HG03196 (cell line): Measurements from ENCODE around the gene FGFR2.
"Not testable (repeated sequence)": the region's sequence is repeated elsewhere in the genome, so short reads cannot be mapped to it uniquely, and the experiment has no call there.

Experiments
- ATAC-seq: cut with Tn5 transposase; IDR thresholded peaks from one replicate; pipeline ENCODE4 v1.9.1; 2021; ENCODE audit not compliant: unreplicated experiment

Gene FGFR2

DNA sequence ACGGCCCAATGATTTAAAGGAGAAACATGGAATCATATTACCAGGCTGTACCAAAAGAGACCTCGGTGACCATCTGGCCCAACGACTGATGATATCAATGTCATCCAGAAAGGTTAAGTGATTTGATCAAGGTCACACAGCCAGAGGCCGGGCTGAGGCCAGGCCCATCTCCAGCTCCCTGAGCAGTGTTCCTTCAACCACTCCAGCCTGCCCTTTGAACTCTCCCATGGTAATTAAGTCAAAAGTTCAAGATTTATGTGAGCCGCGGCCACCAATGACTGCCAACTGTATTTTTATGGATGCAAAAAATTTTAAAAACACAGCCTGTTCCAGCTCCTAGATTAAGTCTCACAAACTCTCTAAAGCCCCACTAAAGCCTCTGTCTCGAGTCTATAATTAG, 41.8 kb downstream of the FGFR2 start:
- ATAC-seq = no peak

DNA sequence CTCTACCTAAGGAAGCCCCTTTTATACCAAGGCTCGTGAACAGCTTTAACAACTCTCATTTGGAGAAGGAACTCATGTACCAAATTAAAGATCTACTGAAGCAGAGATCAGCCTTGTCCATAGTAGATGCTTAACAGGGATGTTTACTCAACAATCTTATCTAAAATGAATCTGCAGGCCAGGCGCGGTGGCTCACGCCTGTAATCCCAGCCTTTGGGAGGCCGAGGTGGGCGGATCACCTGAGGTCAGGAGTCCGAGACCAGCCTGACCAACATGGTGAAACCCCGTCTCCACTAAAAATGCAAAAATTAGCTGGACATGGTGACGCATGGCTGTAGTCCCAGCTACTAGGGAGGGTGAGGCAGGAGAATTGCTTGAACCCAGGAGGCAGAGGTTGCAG, 43.3 kb downstream of the FGFR2 start:
- ATAC-seq = not testable (repeated sequence)

DNA sequence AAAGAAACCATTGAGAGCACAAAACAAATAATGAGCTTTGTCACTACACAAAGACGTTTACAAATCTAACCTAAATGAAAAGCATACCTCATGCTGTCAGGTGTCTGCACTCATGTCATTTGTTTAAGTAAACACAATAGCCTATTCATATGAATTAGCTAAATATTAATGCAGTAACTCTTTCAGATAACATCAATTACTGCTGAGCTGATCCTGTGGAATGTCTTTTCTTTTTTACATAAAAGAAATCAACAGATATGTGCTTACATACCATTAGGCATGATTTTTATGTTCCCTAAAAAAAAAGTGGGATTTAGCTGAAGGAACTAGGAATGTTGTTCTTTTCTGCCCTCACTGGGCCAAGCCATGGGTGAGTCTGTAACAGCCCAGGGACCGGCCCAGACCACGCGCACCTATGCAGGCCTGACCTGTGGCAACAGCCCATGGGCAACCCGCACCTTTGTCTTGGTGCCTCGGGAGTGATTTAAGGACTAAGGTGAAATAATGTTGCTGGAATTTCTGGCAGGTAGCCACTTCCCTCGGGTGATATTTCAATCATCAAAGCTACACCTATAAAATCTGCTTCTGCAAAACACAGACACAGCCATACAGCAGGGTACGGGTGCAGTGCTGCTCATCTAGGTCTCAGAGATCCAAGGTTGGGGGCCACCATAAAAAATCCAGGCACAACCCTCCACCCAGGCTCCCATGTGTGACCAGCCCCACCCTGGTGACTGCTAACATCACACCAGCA, 44.6 kb downstream of the FGFR2 start:
- no peak for ATAC-seq

DNA sequence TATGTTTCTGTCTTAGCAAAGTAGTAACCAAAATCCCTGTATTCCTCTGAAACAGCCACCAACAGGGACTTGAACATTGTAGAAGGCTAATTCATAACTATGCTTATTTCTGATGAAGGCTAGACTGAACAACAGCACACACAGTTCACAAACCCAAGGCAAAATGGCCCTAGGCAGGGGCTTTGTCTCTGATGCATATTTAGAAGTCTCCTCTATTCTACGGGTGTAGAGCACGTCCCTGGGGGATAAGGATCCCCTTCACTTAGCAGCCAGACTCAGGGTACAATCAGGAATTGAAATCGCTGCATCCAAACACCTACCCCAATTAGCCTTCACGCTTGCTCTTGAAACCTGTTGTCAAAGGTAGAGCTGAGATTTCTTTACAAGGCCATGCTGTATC, 45.5 kb downstream of the FGFR2 start:
- no peak for ATAC-seq

DNA sequence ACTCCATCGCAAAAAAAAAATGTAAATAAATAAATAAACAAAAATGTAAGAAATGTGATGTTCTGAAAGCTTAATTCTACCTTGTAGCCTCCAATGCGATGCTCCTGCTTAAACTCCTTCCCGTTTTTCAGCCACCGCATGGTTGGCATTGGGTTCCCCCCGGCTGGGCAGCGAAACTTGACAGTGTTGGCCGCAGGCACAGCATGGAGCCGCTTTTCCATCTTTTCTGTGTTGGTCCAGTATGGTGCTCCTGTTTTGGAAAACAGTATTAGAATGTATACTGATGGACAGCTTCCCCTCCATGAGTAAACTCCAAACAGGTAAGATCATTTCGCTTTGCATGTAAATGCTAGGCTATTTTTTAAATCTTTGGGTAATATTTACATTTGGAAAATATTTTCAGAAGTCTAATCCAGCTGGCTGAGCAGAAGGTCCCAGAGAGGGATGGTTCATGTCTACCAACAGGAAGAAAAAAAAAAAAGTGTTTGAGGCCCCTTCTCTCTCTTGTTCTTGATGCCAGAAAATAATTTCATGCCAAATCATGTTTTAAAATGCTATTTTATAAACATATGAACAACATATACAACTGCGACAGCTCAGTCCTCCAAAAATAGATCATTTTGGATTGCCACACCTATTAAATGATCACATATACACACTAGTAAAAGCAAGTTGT, 46.9 kb downstream of the FGFR2 start:
- ATAC-seq = no peak

DNA sequence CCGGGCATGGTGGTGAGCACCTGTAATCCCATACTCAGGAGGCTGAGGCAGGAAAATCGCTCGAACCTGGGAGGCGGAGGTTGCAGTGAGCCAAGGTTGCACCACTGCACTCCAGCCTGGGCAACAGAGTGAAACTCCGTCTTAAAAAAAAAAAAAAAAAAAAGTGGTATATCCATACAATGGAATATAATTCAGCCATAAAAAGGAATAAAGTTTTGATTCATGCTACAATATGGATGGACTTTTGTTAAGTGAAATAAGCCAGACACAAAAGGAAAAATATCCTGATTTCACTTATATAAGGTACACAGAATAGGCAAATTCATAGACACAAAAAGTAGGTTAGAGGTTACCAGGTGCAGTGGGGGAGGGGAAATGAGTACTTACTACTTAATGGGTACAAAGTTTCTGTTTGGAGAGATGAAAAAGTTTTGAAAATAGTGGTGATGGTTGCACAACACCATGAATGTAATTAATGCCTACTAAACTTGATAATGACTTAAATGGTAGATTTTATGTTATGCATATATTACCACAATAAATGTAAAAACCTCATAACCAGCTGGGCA, 53.9 kb downstream of the FGFR2 start:
- ATAC-seq = no peak

DNA sequence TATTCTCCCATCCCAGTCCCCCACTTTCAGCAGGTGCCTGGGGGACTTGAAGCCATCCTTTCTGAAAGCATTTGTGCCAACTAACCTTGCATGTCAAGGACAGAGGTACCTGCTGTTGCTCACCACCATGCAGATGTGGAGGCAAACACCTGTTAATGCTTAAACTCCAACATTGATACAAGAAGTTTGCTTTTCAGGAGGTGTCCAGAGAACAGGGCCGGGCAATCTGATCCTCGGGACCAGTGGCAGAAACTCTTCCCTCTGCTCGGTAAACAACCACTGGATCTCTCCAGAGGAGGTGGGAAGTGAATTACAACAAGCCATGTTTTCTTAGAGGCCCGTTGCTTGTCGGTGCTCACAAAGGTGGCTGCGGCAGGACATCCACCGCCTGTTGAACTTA, 54.7 kb downstream of the FGFR2 start:
- no peak for ATAC-seq

DNA sequence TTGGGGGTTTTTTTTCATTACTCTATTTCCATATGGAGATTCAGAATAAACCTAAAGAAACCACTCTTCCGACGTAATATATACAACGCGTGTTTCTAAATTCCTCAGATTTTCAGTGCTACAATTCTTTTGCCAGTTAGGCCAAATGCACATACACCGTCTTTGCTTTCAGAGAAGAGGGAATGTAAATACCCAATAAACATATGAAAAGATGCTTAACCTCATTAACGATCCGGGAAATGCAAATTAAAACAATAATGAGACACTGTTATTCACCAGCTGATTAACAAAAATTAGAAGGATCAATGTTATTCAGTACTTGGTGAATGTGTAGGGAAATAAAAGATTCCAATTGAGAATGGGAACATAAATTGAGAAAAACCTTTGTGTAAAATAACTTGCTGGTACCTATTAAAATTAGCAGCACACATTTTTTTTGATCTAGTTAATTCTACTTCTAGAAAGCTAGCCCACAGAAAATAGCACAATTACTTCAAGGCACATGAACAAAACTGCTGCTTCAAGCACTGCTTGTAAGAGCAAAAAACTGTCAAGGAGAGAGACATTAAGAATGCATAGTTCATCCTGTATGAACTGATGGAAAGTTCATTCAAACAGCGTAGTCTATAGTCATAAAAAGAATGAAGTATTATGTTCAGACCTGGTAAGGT, 56.7 kb downstream of the FGFR2 start:
- ATAC-seq = no peak

DNA sequence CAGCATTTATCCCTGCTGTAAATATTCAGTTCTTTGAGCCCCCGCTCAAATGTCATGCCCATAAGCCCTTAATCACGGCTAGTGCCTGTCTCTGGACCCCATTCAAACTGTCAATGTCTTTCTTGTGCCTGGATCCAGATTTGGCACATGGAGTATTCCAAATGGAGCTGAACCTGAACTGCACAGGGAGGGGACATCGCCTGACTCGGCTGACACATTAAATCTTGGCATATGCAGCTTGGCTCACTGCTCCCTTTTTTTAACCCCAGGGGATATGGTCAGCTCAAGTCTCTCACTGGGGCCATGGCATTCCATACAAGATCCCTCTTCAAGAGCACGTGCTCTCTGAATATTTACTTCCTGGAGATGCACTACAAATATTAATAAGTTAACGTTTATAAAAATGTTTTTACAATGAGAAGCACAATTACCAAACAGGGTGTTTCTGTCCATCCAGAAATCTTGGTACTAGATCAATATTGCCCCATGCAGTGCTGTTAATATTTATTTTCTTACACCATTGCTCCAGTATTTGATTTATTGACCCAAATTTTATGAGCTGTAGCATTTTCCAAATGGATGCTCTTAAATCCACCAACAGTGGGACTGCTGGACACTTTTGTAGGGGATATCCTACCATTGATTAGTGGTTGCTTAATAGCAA, 57.4 kb downstream of the FGFR2 start:
- no peak for ATAC-seq

DNA sequence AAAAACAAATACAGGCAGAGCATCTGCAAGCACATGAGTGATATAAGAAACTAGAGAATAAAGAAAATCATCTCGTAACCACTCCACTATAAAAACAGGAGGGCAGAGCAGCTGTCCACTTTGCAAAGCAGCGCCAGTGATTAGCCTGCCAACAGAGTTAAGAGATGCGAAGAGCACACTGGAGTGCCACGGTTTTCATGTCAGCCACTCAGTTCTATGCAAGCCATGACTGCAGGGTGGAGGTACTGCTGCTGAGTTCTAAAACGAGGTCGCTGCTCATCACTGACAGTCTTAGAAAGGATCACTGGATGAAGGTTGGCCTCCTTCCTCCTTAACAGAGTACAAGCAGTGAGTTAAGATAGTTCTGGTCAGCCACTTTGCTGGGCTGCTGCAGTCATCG, 58.5 kb downstream of the FGFR2 start:
- no peak for ATAC-seq

DNA sequence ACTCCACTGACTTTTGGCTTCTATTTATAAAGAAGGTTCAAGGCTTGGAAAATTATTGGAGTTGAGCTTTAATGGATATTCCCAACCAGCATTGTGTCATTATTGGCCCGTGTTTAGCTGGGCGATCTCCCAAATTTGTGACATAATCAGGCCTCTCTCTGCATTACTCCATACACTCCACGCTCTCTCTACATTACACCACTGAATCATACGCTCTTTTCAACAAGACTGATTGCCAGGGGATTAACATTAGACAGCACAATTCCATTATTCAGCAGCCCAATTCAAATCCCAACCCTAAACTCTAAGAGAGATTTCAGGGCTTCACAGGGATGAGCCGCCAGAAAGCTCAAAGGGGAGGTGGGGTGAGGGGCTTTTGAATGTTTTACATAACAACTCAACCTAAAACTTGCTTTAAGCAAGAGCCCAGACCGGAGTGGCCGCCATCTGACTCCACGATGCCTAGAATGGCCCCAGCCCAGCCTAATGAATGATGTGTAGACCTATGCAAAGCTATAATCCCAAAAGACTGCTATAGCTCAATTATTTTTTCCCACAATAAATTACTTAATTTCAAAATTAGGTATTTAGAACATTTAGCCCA, 61.8 kb downstream of the FGFR2 start:
- ATAC-seq = no peak

DNA sequence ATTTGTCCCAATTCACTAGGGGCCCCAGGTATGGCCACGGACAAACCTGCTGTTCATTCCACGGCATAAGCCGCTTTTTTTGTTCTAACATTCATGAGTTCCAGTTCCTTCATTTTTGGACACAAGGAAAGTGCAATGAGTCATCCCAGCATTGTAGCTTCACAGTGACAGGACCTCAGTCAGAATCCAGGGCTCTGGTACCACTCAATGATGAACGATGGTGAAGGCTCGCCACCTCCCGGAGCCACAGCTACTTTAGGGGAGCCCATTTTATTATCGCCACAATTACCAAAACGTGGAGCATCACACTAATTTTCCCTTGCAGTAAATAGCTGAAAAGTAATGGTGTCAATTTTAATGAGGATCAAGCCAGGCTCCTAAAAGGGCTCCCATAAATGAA, 62.9 kb downstream of the FGFR2 start:
- ATAC-seq = no peak

DNA sequence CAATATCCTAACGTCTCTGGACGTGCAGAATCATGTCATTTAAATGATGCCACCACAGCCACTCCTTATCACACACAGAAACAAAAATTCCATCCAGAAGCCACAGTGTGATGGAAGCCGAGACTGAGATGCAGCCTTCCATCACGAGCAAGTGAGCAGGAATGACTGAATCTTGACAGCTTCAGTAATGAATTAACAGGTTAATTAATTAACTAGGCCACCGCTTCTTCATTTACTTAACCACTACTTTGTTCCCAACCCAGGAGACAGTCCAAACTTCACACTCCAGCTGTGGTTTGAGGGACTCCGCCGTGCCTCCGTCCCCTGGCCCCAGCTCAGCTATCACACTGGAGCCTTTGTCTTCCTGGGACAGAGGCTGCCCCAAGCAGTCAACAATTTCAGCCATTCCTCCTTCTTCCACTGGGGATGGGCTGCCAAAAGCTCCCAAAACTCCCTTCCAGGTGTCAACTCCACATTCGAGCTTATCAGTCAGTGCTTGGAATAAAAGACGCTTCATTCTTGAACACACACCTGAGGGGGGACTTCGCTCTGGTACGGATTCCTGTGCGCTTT, 65.9 kb downstream of the FGFR2 start:
- no peak for ATAC-seq

DNA sequence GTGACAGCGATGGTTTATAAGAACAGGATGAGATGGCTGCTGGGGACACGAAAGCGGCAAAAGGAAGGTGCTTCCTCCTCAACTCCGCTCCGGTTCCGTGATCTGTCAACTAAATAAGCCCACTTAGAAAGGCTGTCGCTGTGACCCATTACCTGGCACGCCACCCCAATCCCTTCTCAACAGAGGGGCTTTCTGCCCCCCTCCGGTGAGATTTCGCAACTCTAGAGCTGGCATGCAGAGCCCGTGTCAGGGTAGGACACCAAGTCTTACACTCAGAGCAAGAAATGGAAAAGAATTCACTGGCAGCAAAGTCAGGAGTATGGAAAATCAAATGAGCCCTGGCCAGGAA, 66.4 kb downstream of the FGFR2 start:
- no peak for ATAC-seq

DNA sequence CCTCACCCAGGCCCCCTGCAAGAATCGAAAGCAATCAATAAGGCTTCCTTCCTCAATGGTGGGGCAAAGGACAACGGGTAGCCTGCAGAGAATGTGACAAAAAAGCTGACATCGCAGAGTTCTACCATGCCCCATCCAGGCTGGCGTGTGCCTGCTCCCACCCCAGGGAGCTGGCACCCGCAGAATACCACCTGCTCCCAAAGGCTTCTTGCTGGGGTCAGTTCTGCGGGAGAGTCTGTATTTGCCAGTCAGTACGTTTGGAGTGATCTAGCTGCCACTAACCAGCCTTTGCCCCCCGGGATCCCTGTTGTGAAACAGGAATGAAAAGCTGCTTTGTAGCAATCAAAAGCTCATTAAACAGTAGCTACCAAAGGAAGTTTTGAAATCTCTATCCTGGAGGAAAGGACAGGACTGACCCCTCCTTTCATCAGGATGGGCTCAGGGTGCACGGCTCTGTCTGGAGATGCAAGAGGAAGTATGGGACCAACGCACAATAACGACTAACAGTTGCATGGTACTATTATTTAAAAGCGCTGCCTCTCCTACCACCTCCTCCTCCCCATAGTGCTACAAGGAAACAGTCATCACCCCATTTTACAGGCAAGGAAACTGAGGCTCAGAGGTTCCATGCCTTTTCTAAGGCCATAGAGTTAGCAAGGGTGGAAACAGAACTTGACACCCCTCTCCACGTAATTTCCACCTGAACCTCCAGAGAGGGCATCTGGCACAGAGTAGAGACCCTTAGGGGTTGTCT, 67.0 kb downstream of the FGFR2 start:
- no peak for ATAC-seq

DNA sequence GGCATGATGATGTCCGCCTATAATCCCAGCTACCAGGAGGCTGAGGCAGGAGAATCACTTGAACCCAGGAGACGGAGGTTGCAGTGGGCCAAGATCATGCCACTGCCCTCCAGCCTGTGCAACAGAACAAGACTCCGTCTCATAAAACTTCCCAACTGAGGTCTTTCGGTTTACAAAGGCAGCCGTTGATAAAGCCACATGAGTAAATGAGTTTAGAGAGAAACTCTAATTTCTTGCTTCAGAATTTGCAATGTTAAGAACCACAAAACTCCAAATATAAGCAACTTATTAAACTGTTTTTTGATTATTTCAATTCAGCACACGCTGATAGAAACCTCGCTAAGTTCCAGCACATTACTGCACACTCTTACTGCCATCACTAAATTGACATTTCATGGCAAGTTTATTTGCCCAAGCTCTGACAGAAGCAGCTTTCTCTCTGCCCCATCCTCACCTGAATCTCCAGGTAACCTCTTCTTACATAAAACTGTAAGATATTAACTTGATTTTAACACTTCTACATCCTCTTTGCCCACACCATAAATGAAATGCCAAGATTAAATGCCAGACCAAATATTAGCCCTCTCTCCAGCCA, 67.7 kb downstream of the FGFR2 start:
- ATAC-seq = no peak

DNA sequence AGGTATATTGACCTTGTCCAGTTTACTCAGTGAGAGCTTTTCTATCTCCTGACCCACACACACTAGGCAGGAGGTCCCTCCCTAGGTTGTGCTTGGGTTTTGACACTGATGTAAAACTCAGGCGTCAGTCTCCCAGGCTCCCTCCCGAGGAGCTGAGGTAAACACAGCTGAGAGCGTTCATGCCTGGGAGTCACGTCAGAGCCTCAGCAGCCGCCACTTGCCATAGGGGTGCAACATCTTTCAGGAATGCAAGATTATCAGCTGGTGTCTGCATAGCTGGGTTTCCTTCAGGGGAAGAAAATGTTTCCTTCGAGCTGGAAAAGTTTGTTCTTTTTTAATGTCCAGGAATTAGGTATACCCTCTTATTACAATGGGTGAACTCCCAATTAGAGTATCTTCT, 70.6 kb downstream of the FGFR2 start:
- ATAC-seq = no peak

DNA sequence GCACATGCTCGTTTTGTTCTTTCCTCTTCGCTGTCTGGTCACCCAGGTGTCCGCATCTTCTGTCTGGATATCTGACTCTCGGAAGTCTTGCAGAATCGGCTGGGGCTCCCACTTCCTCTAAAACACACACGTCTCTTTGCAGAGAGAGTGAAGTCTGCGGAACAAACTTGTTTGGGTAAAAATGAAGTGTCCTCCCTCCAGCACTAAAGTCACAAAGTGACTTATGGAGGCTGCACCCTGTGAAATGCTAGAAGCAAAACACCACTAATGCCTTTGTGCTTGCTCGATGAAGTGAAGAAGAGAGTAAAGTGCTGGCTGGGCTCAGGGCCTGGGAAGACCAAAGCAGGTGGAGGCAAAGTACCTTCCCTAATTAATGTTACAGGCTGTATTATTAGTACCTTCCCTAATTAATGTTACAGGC, 71.4 kb downstream of the FGFR2 start:
- no peak for ATAC-seq

DNA sequence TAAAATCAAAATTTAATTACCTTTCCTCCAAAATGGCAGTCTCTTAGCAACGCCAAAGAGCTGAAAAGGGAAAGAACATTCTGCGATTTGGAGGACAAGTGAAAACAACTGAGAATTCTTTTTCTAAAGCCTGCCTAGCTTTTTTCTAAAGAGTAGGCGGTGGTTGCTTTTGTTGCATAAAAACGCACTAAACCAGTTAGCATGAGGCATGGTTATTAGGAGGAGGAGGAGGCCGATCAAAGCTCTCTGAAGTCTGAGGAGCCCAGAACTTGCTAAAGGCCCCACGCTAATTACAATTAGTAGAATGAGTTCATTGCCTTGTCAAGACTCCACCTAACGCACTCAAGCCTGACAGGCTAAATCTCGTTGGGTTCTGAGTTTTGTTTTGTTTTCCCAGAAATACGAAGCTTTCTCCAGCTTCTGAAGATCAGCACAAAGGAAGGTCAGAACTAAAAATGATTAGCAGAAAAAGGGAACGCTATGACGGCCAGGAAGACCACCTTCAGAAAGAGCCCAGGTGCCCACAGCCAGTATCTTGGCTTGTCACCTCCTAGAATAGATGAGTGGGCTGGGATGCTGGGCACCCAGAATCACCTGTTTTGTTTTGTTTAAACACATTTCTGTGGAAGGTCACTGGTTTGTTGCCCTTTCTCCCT, 72.0 kb downstream of the FGFR2 start:
- no peak for ATAC-seq
